ENCODE measurements around the gene VAV2. TPM values are rescaled to one million over a fixed set of nuclear protein-coding genes. Genes with fewer than 3 reads are reported as not detected.

The VAV2 gene
- total RNA-seq, 1 donor from 2014 or later: 34.6 TPM

GRCh38 chr9:133728856-133729616 lies 263.1 kb downstream of the VAV2 start:
- H3K4me3 ChIP-seq: no peak overlapping the region
- DNase-seq (no peak), ATAC-seq (no peak)
- intact Hi-C loops (cut with DNase I): loop anchor here (5.0 kb wide), 1 partner anchor 197 kb away; the partner anchor contains the start of gene ADAMTSL2
- no peaks in the 10 kb centered on the region for H3K27me3 ChIP-seq
- TF ChIP-seq, protein P1, sequence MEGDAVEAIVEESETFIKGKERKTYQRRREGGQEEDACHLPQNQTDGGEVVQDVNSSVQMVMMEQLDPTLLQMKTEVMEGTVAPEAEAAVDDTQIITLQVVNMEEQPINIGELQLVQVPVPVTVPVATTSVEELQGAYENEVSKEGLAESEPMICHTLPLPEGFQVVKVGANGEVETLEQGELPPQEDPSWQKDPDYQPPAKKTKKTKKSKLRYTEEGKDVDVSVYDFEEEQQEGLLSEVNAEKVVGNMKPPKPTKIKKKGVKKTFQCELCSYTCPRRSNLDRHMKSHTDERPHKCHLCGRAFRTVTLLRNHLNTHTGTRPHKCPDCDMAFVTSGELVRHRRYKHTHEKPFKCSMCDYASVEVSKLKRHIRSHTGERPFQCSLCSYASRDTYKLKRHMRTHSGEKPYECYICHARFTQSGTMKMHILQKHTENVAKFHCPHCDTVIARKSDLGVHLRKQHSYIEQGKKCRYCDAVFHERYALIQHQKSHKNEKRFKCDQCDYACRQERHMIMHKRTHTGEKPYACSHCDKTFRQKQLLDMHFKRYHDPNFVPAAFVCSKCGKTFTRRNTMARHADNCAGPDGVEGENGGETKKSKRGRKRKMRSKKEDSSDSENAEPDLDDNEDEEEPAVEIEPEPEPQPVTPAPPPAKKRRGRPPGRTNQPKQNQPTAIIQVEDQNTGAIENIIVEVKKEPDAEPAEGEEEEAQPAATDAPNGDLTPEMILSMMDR (IDR thresholded peaks at IDR 0.05): no peak
- no peak overlapping the region for H3K27ac ChIP-seq
- no peaks in the 10 kb centered on the region for H3K4me1 ChIP-seq
- no peaks in the 10 kb centered on the region for H3K36me3 ChIP-seq
- no peaks in the 10 kb centered on the region for H3K9me3 ChIP-seq

GRCh38 chr9:133727876-133728441 lies 264.2 kb downstream of the VAV2 start:
- H3K9me3 ChIP-seq: no peaks in the 10 kb centered on the region
- intact Hi-C loops (cut with DNase I): loop anchor here (5.0 kb wide), 1 partner anchor 196 kb away; the partner anchor contains the start of gene ADAMTSL2
- DNase-seq (peak; percentile 63), ATAC-seq (no peak)
- TF ChIP-seq, protein P1 (IDR thresholded peaks at IDR 0.05): no peak
- H3K27ac ChIP-seq: no peak overlapping the region
- no peaks in the 10 kb centered on the region for H3K27me3 ChIP-seq
- H3K4me1 ChIP-seq: no peaks in the 10 kb centered on the region
- no peaks in the 10 kb centered on the region for H3K36me3 ChIP-seq
- no peak overlapping the region for H3K4me3 ChIP-seq

- no peak for ATAC-seq
- no peaks in the 10 kb centered on the region for H3K9me3 ChIP-seq
- TF ChIP-seq, protein P1 (IDR thresholded peaks at IDR 0.05): no peak
- no peak overlapping the region for H3K27ac ChIP-seq
- no peaks in the 10 kb centered on the region for H3K4me1 ChIP-seq
- no peaks in the 10 kb centered on the region for H3K27me3 ChIP-seq
- intact Hi-C loops (cut with DNase I): loop anchor here (5.0 kb wide), 1 partner anchor 195 kb away; the partner anchor contains the start of gene ADAMTSL2
- peak; percentile 58 for DNase-seq
- H3K36me3 ChIP-seq: no peaks in the 10 kb centered on the region
- no peak overlapping the region for H3K4me3 ChIP-seq
Measured at GRCh38 chr9:133727277-133727875, 264.7 kb downstream of the VAV2 start.

DNA sequence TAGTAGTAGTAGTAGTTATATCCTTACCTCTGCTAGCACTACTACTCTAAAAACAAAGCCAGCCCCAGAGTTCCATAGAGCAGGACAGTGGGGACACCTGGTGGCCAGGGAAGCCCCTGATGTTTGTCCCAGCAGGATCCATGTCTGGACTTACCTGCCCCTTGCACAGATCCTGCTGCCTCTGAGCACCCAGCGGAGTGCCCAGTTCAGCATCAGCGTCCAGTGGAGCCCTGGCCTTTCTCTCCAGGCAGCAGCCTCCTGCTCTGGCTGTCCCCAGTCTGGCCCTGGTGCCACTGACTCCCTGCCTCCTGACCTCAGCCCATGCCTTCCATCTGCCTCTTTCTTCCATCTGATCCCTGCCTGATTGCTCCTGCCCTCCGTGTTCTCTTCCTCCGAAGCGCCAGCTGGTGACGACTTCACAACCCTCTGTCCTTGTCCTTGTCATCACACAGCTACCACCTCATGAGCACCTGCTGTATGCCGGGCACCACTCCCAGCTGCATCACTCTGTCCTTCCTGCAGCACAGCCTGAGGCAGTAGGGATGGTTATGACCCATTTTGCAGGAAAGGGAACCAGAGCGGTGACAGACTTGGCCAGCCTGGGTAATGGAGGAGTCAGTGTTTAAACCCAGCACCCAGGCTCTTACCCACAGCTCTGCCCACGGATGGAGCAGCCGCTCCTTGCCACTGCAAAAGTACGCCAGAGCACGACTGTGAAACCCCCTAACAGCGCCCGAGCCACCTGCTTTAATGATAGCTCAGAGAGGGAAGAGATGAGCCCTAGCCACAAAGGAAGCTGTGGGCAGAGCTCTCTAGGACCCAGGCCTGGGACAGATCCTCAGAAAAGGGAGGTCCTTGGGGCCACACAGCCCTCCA lies 265.5 kb downstream of the VAV2 start:
- H3K36me3 ChIP-seq: no peaks in the 10 kb centered on the region
- intact Hi-C loops (cut with DNase I): loop anchor here (5.0 kb wide), 1 partner anchor 194 kb away; the partner anchor contains the start of gene ADAMTSL2
- ATAC-seq (peak; percentile 79), DNase-seq (peak; percentile 39)
- no peak overlapping the region for H3K27ac ChIP-seq
- H3K4me1 ChIP-seq: no peaks in the 10 kb centered on the region
- TF ChIP-seq, protein P1 (IDR thresholded peaks at IDR 0.05): peak; percentile 57
- H3K27me3 ChIP-seq: no peaks in the 10 kb centered on the region
- no peaks in the 10 kb centered on the region for H3K9me3 ChIP-seq
- no peak overlapping the region for H3K4me3 ChIP-seq

DNA sequence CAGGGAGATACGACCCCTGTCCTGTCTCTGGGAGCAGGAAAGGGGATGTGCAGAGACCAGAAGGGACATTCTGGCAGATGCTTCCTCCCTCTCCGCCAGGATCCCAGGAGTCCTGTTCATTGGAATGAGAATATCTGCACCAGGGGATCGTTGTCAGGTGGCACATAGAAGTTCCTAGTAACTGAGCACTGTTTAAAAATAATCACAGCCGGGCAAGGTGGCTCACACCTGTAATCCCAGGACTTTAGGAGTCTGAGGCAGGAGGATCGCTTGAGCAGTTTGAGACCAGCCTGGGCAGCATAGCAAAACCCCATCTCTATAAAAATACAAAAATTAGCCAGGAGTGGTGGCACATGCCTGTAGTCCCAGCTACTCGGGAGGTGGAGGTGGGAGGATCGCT lies 266.2 kb downstream of the VAV2 start:
- Histone ChIP-seq H3K4me1 (no peaks in the 10 kb centered on the region), H3K27me3 (no peaks in the 10 kb centered on the region), H3K36me3 (no peaks in the 10 kb centered on the region), H3K27ac (no peak overlapping the region), H3K9me3 (no peaks in the 10 kb centered on the region), H3K4me3 (no peak overlapping the region)
- DNase-seq (no peak), ATAC-seq (no peak)
- intact Hi-C loops (cut with DNase I): loop anchor here (5.0 kb wide), 1 partner anchor 194 kb away; the partner anchor contains the start of gene ADAMTSL2
- TF ChIP-seq, protein P1 (IDR thresholded peaks at IDR 0.05): no peak
